GM18520 (cell line): Measurements from ENCODE around the gene RHNO1.
"Not testable (repeated sequence)": the region's sequence is repeated elsewhere in the genome, so short reads cannot be mapped to it uniquely, and the experiment has no call there.

Experiments used
- ATAC-seq: cut with Tn5 transposase; IDR thresholded peaks from one replicate; pipeline ENCODE4 v1.9.1; 2021; ENCODE audit not compliant: unreplicated experiment

Gene RHNO1

GRCh38 chr12:2858334-2858733, 18.7 kb upstream of the RHNO1 start:
- no peak for ATAC-seq

- ATAC-seq, result no peak
Measured at GRCh38 chr12:2858944-2859421, 18.0 kb upstream of the RHNO1 start.

- no peak for ATAC-seq
Measured at GRCh38 chr12:2860170-2860569, 16.9 kb upstream of the RHNO1 start.

GRCh38 chr12:2862876-2863275, 14.1 kb upstream of the RHNO1 start:
- ATAC-seq, result no peak

- ATAC-seq, result not testable (repeated sequence)
Measured at GRCh38 chr12:2863402-2863801, 13.6 kb upstream of the RHNO1 start.

- ATAC-seq, result no peak
Measured at GRCh38 chr12:2864198-2864597, 12.8 kb upstream of the RHNO1 start.

- not testable (repeated sequence) for ATAC-seq
Measured at GRCh38 chr12:2868986-2869632, 7.9 kb upstream of the RHNO1 start.

- no peak for ATAC-seq
Measured at GRCh38 chr12:2876431-2877046, 484 bp upstream of the RHNO1 start.

GRCh38 chr12:2877953-2878732, 1.1 kb downstream of the RHNO1 start:
- ATAC-seq, result no peak

GRCh38 chr12:2879853-2880252, 2.8 kb downstream of the RHNO1 start:
- ATAC-seq, result no peak

GRCh38 chr12:2884810-2885209, 7.8 kb downstream of the RHNO1 start:
- no peak for ATAC-seq

- no peak for ATAC-seq
Measured at GRCh38 chr12:2886768-2887450, 9.9 kb downstream of the RHNO1 start.

- no peak for ATAC-seq
Measured at GRCh38 chr12:2890001-2890387, 13.0 kb downstream of the RHNO1 start.

GRCh38 chr12:2890388-2891239, 13.6 kb downstream of the RHNO1 start, which contains the start of gene TULP3:
TULP3 (plus strand) TSS chr12:2890891; CDS start chr12:2890948, 57 bp downstream.
- peak; percentile 94 for ATAC-seq

GRCh38 chr12:2891240-2892053, 14.4 kb downstream of the RHNO1 start:
- no peak for ATAC-seq

- ATAC-seq, result no peak
Measured at GRCh38 chr12:2892246-2892645, 15.2 kb downstream of the RHNO1 start.

GRCh38 chr12:2893007-2893406, 16.0 kb downstream of the RHNO1 start:
- ATAC-seq, result no peak

GRCh38 chr12:2895051-2895451, 18.0 kb downstream of the RHNO1 start:
- ATAC-seq, result no peak

GRCh38 chr12:2895511-2895910, 18.5 kb downstream of the RHNO1 start:
- no peak for ATAC-seq

GRCh38 chr12:2897418-2897817, 20.4 kb downstream of the RHNO1 start:
- no peak for ATAC-seq
